Activated CD4-positive, alpha-beta T cell treated with anti-CD3 and anti-CD28 coated beads, Interleukin-2, amount 10 ng/mL, durations not matched to agents 7 days and 5 days (primary cell): ENCODE results near the gene WASF3. TPM values are rescaled to one million over a fixed set of nuclear protein-coding genes. Genes with fewer than 3 reads are reported as not detected.

Source experiments
- CTCF ChIA-PET: fragments of 350-600 bp; sonication (Branson Sonifier 250); formaldehyde crosslinking; loops from one replicate; lab custom pipeline; 2021; ENCODE audit warnings: antibody characterized with exemption; lab: Charles Lee
- POLR2A ChIA-PET: fragments of 350-600 bp; sonication (Branson Sonifier 250); formaldehyde crosslinking; loops from one replicate; lab custom pipeline; 2021; ENCODE audit warnings: antibody characterized with exemption; lab: Charles Lee
- DNase-seq: peaks from one replicate; pipeline ENCODE4 v3.0.0-alpha.2; 2020
- H3K27ac Mint-ChIP-seq: one replicate; pipeline ENCODE4 v1.8.0; 2021; ENCODE audit warnings: mild to moderate bottlenecking, moderate library complexity, mixed read lengths
- H3K27me3 Mint-ChIP-seq: one replicate; pipeline ENCODE4 v1.8.0; 2021; ENCODE audit warnings: mixed read lengths
- H3K36me3 Mint-ChIP-seq: one replicate; pipeline ENCODE4 v1.8.0; 2021; ENCODE audit warnings: low read depth, mixed read lengths
- H3K4me1 Mint-ChIP-seq: one replicate; pipeline ENCODE4 v1.8.0; 2021; ENCODE audit warnings: mixed read lengths
- H3K4me3 Mint-ChIP-seq: one replicate; pipeline ENCODE4 v1.8.0; 2021; ENCODE audit warnings: mild to moderate bottlenecking, moderate library complexity, mixed read lengths
- H3K9me3 Mint-ChIP-seq: one replicate; pipeline ENCODE4 v1.8.0; 2021; ENCODE audit warnings: mixed read lengths
- total RNA-seq, 2 experiments: library from RNA; stranded (reverse); gene quantifications; one replicate each; pipeline ENCODE4 v1.2.3, GENCODE V29; 2021

WASF3 gene
- total RNA-seq, 2 experiments from 2014 or later = 0.12 TPM; not detected in 1

DNA sequence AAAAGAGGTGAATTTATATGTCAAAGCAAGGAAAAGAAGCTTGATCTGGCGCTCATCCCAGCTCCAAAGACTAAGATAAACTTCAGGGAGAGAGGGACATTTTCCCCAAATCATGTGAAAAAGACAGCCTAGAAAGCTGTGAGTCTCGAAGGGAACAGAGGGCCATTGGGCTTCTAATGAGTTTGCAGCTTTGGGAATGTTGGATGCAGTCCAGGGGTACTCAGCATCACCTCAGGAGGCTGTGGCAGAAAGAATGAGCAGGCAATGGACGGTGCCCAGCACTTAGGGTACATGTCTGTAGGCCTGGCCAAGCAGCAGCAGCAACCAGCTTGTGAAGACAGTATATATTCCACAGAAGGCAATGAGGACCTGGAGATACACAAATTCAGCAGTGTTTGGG lies 25.7 kb upstream of the WASF3 start:
- no peak for DNase-seq
- Mint-ChIP-seq H3K27me3 (peaks cover 2% of the 10 kb centered on the region), H3K4me3 (no peak overlapping the region), H3K9me3 (no peaks in the 10 kb centered on the region), H3K36me3 (no peaks in the 10 kb centered on the region), H3K27ac (no peak overlapping the region), H3K4me1 (no peaks in the 10 kb centered on the region)
- ChIA-PET POLR2A (no interaction called here), CTCF (no interaction called here)

DNA sequence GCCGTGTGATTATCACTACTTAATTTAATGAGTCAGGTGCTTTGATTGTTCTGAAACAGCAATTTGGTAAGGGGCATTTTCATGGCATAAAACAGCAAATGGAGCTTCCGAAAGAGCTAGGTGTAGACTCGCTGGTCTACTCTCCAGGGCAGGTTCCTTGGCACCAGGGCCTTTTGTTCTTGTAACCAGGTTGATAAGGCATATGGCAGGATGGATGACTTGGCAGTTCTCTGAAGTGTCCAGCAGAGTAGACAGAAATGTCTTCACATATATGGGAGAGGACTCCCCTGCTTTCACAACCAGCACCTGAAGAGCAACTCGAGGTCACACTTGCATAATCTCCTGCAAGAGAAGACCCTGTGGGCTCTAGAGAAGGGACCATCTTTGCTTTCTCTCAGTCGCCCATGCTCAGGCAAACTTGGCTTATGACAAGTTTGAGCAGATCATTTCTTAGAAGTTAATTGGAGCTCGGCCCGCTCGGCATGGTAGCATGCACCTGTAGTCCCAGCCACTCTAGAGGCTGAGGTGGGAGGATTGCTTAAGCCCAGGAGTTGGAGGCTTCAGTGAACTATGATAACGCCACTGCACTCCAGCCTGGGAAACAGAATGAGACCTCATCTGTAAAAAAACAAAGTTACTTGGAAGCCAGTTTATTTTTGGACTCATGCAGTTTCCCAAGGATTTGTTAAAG lies 23.3 kb upstream of the WASF3 start:
- POLR2A ChIA-PET = no interaction called here
- Mint-ChIP-seq H3K27me3 (peaks cover 2% of the 10 kb centered on the region), H3K4me1 (no peaks in the 10 kb centered on the region), H3K9me3 (no peaks in the 10 kb centered on the region), H3K4me3 (no peak overlapping the region), H3K36me3 (no peaks in the 10 kb centered on the region), H3K27ac (no peak overlapping the region)
- CTCF ChIA-PET = no interaction called here
- DNase-seq = no peak

DNA sequence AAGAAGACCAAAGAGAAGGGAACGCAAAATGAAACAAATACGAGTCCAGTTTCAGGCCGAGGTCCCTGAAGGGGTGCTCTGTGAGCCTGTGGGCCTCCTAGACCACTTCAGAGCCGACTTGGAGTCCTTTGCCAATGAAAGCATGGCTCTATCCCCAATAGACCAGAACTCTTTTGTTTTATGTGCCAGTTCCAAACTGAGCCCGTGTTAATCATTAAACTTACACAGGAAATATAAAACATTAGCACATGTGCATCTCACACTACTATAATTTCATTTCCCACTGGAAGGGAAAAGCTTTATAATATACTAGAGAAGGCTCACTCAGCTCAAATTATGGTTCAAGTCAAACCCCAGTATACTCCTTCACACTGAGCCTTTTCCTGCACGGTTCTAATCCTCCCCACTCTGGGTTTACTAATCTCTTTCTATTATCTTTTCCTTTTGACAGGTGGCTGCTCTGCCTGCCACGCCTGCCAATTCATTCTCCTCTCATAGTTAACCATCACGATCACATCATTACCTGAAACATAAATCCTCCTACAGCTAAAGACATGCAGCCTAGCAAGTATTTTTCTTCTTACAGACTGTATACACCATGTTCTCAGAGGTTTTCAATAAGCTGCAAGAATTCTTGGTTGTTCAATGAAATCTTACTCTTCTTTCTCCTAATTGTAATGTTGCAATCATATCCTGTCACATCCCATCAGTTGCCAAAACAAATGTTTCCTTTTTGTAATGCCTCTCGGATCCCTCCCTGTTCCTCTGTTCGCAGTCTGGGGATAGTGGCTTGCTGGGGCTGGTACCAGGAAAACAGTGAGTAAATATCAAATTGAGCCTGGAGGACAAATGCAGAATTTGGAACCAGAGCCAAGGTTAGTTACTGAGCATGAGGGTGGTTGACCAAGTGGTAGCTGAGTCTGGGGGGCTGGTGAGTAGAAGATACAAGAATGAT lies 18.8 kb upstream of the WASF3 start:
- Mint-ChIP-seq H3K4me3 (no peak overlapping the region), H3K9me3 (no peaks in the 10 kb centered on the region), H3K4me1 (no peaks in the 10 kb centered on the region), H3K27me3 (peaks cover 5% of the 10 kb centered on the region), H3K27ac (no peak overlapping the region), H3K36me3 (no peaks in the 10 kb centered on the region)
- POLR2A ChIA-PET = no interaction called here
- no peak for DNase-seq
- CTCF ChIA-PET = no interaction called here

DNA sequence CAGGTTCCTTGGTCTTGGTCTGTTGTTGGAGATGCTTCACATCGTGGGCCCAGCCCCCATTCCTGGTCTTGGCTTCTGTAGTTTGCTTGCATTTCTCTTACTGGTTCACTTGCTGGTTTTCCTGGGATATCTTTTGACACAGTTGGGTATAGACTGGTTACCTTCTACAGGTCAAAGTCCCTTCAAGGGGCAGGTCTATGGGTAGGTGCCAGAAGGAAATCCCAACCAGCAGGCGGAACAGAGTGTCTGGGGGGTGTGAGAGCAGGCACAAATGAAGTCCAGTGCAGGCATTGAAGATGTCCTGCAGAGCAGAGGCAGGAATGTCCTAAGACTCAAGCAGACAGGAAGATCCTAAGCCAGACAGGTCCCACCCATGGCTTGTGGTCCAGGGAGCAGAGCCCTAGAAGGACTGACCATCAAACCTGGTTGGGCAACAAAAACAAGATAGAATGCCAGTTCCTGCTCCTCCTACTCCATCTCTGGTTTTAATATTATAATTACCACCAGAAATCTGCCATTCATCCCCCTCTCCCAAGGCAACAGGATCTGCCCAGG lies 17.7 kb upstream of the WASF3 start:
- H3K27ac Mint-ChIP-seq = no peak overlapping the region
- H3K4me3 Mint-ChIP-seq = no peak overlapping the region
- H3K9me3 Mint-ChIP-seq = no peaks in the 10 kb centered on the region
- H3K4me1 Mint-ChIP-seq = no peaks in the 10 kb centered on the region
- peaks cover 5% of the 10 kb centered on the region for H3K27me3 Mint-ChIP-seq
- no peaks in the 10 kb centered on the region for H3K36me3 Mint-ChIP-seq
- ChIA-PET CTCF (no interaction called here), POLR2A (no interaction called here)
- no peak for DNase-seq

DNA sequence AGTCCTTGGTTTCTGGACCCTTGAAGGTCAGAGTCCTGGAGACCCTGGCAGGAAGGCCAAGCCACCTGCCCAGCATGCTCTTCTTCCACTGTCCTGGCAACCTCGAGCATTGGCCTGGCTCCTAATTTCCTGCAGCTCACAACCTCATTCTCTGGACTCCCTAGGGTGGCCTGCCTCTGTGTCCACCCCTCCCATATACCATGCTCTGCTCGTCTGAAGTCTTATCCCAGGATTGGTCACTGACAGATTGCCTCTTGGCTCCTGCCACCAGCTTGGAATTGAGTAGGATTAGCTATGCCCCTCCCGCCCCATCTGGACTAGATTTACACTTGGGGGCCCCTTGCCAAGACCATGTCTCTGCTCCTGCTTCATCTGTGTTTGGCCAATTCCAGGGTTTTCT lies 17.1 kb upstream of the WASF3 start:
- Mint-ChIP-seq H3K4me3 (no peak overlapping the region), H3K4me1 (no peaks in the 10 kb centered on the region), H3K36me3 (no peaks in the 10 kb centered on the region), H3K27me3 (peaks cover 5% of the 10 kb centered on the region), H3K27ac (no peak overlapping the region), H3K9me3 (no peaks in the 10 kb centered on the region)
- POLR2A ChIA-PET = no interaction called here
- CTCF ChIA-PET = no interaction called here
- no peak for DNase-seq

DNA sequence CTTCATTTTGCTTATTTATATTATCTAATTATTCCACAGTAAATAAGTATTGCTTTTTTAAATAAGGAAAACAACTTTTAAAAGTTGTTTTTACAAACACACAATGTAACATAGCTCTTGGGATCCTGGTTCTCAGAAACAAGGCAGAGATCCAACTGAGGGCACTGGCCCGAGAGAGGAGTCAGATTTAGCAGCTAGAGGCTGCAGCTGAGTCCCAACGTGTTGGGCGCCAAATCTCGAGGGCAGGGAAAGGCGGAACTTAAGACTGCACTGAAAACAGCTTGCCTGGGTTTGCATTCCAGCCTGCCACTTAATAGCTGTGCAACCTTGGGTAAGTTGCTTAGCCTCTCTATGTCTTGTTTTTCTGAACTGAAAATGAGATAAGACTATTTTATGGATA lies 16.4 kb upstream of the WASF3 start:
- no peaks in the 10 kb centered on the region for H3K36me3 Mint-ChIP-seq
- H3K27ac Mint-ChIP-seq = no peak overlapping the region
- CTCF ChIA-PET = no interaction called here
- no peak overlapping the region for H3K4me3 Mint-ChIP-seq
- peaks cover 5% of the 10 kb centered on the region for H3K27me3 Mint-ChIP-seq
- no peaks in the 10 kb centered on the region for H3K4me1 Mint-ChIP-seq
- POLR2A ChIA-PET = no interaction called here
- no peak for DNase-seq
- no peaks in the 10 kb centered on the region for H3K9me3 Mint-ChIP-seq

DNA sequence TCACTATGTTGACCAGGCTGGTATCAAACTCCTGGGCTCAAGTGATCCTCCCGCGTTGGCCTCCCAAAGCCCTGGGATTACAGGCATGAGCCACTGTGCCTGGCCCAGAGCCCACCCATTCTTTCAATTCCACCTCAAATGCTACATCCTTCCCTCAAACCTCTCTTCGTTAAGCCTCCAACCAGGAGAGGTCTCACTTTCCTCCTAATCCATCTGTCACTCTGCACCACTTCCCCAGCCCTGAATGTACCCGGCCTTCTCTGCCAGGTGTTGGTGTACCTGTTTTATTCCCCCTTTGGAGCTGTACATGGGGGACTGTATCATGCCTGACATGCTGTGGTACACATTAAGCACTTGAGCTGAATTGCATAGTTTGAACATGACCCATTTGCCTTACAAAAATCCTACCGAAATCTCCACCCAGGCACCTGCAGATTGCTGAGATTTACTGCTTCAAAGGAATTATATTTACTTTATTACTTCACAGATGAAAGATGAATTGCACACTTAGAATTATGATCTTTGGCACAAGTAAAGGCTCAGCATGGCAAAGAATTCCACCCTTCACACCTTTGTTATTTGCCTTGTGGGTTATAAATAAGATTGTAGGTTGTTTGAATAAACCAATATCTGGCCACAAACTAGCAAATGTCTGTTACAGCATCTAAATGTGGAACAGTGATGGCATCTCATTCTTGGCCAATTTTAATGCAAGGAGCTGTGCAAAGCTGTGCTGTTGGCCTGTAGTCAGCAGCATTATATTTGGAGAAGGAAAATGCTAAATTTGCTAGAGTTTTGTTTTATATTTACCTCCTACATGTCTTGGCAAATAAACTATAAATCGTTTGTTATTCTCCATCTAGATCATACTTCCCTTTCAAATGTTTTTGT lies 15.6 kb upstream of the WASF3 start:
- Mint-ChIP-seq H3K27ac (no peak overlapping the region), H3K4me1 (no peaks in the 10 kb centered on the region), H3K27me3 (peaks cover 5% of the 10 kb centered on the region), H3K36me3 (no peaks in the 10 kb centered on the region), H3K4me3 (no peak overlapping the region), H3K9me3 (no peaks in the 10 kb centered on the region)
- POLR2A ChIA-PET = no interaction called here
- CTCF ChIA-PET = no interaction called here
- DNase-seq = no peak

DNA sequence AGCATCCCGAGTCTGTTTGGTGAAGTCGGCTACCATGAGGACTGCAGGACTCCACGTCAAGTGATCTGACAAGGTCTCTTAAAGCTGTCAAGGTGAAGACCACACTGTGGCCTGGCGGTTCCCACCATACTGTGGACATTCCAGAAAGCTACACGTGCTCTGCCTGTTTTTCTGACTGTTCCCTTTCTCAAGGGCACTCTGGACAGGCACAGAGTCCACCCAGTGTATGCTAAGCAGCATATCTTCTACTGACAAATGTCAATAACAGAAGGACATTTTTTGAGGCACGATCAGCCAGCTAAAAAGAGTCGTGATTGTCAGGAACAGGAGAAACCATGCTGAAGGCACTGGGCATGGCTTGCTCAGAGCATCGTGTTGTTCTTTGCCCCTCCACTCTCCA lies 12.8 kb upstream of the WASF3 start:
- POLR2A ChIA-PET = no interaction called here
- Mint-ChIP-seq H3K27me3 (peaks cover 5% of the 10 kb centered on the region), H3K4me1 (no peaks in the 10 kb centered on the region), H3K4me3 (no peak overlapping the region), H3K36me3 (no peaks in the 10 kb centered on the region), H3K9me3 (no peaks in the 10 kb centered on the region), H3K27ac (no peak overlapping the region)
- DNase-seq = no peak
- CTCF ChIA-PET = interaction anchor here (0.6 kb wide), 1 partner anchor 420 kb away, joined by 5 read pairs; no protein-coding TSS in a partner anchor

DNA sequence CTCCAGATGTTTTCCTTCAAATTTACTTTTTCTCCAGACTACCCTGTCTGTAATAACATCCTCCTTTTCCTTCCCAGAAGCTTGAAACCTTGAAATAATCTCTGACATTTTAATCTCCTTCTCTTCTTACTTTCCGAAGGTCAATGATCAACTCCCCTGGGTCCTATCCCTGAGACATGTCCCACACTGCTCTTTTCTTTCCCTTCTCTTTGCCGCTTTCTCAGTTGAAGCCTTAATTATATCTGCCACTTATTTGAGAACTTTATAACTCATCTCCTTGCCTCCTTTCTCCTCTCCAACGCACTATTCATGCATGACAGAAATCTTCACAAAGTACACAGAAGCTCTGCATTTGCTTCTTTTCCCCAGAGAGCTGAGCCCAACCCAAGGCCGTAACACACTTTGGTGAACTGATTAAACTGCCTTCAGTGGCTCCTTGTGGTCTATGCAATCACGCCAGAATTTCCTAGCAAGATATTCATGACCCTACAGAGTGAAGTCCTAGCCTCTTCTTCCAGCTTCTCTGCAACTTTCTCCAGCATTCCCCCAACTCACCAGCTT lies 9.2 kb upstream of the WASF3 start:
- H3K4me3 Mint-ChIP-seq = no peak overlapping the region

DNA sequence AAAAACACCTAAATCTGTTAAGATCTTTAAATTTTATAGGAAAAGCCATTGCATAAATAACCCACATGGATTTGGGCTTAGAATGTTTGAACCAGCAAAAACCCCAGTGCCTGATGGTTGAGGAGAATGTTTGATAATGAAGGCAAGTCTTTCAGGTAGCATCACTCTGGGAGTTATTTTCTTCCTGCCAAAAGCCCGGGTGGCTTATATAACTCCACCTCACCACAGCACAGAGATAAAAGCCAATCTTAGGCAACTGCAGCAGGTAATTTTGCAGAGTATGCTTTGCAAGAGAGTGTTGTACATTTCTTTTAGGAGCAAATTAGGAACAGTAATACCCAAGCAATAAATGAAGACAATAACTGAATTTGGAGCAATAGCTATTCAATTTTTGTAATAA lies 7.8 kb upstream of the WASF3 start:
- no peaks in the 10 kb centered on the region for H3K4me1 Mint-ChIP-seq
- H3K27ac Mint-ChIP-seq = no peak overlapping the region
- ChIA-PET POLR2A (no interaction called here), CTCF (no interaction called here)
- DNase-seq = no peak
- peaks cover 14% of the 10 kb centered on the region for H3K27me3 Mint-ChIP-seq
- H3K36me3 Mint-ChIP-seq = no peaks in the 10 kb centered on the region
- no peaks in the 10 kb centered on the region for H3K9me3 Mint-ChIP-seq
- no peak overlapping the region for H3K4me3 Mint-ChIP-seq

More for the DNA sequence above, 9.2 kb upstream of the WASF3 start:
- H3K9me3 Mint-ChIP-seq = no peaks in the 10 kb centered on the region
- POLR2A ChIA-PET = no interaction called here
- H3K36me3 Mint-ChIP-seq = no peaks in the 10 kb centered on the region
- CTCF ChIA-PET = no interaction called here
- no peak for DNase-seq
- H3K4me1 Mint-ChIP-seq = no peaks in the 10 kb centered on the region
- H3K27me3 Mint-ChIP-seq = peaks cover 11% of the 10 kb centered on the region
- H3K27ac Mint-ChIP-seq = no peak overlapping the region

DNA sequence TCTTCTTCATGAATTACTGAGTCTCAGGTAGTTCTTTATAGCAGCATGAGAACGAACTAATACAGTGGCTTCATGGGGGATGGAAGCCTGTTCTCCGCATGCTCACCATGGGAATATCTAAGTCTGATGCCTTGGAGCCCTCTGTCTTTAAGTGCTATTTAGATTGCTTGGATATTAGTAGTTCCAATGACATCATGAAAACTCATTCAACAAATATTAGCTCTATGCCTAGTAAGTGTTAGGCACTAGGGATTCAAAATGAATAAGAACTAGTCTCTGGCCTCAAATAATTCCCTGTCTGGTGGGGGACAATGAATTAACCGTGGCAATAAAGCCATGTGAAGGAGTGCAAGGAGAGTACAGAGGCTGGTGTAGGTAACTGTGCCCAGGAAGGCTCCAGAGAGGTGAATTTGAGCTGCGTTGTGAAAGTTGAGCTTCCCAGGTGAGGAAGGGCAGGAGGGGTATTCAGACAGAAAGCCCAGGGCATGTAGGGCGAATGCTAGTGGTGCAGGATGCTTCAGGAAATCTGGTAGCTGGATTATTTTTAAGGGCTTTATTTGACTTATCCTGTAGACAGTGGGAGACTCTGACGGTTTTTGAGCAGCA lies 6.1 kb upstream of the WASF3 start:
- peaks cover 29% of the 10 kb centered on the region for H3K27me3 Mint-ChIP-seq
- ChIA-PET POLR2A (no interaction called here), CTCF (interaction anchor here (0.7 kb wide), 1 partner anchor 79 kb away, joined by 3 read pairs; no protein-coding TSS in a partner anchor)
- H3K4me3 Mint-ChIP-seq = no peak overlapping the region
- no peak for DNase-seq
- no peak overlapping the region for H3K27ac Mint-ChIP-seq
- H3K36me3 Mint-ChIP-seq = no peaks in the 10 kb centered on the region
- no peaks in the 10 kb centered on the region for H3K9me3 Mint-ChIP-seq
- H3K4me1 Mint-ChIP-seq = no peaks in the 10 kb centered on the region

DNA sequence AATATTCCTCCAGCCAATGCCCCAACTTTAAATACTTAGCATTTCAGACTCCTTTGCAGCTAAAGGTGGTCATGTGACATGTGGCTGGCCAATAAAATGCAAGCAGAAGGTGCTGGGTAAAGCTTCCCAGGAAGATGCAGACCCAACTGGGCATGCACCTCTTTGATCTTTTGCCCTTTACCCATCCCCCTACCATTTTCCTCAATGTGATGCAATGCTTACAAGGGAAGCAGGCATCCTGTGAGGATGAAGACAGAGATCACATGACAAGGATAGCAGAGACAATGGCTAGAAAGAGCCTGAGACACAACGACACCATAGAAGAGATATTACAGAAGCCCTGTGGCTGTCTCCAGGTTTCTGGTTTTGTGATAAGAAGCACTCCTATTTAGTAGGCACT lies 2.1 kb upstream of the WASF3 start:
- no peak for DNase-seq
- H3K27ac Mint-ChIP-seq = no peak overlapping the region
- CTCF ChIA-PET = no interaction called here
- no peak overlapping the region for H3K4me3 Mint-ChIP-seq
- POLR2A ChIA-PET = no interaction called here
- H3K36me3 Mint-ChIP-seq = no peaks in the 10 kb centered on the region
- H3K4me1 Mint-ChIP-seq = peaks cover 3% of the 10 kb centered on the region
- no peaks in the 10 kb centered on the region for H3K9me3 Mint-ChIP-seq
- H3K27me3 Mint-ChIP-seq = peaks cover 48% of the 10 kb centered on the region
